ENCODE results near the gene DSCAML1.

Gene DSCAML1

DNA sequence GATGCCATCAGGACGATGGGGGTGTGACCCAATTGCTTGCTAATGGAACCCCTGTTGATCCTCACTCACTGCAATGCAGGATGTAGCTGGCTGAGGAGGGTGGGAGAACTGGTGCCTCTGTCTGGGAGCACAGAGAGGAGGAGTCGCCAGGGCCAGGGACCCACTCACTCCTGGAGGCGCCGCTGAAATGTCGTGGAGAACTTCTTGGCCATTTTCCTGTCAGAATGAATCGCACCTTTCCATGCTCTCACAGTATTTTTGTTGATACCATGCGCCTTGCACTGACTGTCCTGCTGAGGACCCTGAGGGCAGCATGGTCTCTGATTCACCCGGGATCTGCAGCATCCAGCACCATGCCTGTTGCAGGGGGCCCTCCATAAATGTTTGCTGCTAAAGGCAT is 211.4 kb downstream of the DSCAML1 start:
- Histone ChIP-seq H2AFZ (ENCODE audit: insufficient read depth, low read length, poor library complexity) (no peak overlapping the region), H4K91ac (ENCODE audit: low read depth, low read length) (no peak overlapping the region), H3K27ac (ENCODE audit: low read depth, low read length) (no peak overlapping the region), H3K79me1 (ENCODE audit: low read length) (no peaks in the 10 kb centered on the region), H3K23ac (ENCODE audit: low read length) (no peak overlapping the region), H4K12ac (ENCODE audit: low read depth, low read length) (no peak overlapping the region), H2BK120ac (ENCODE audit: insufficient read depth, low read length, poor library complexity) (no peak overlapping the region), H3K4me3 (ENCODE audit: low read depth, low read length) (no peak overlapping the region), H3K79me2 (ENCODE audit: control insufficient read depth, insufficient read depth, low read length, poor library complexity) (no peaks in the 10 kb centered on the region), H3K4me2 (ENCODE audit: low read length) (no peak overlapping the region), H3K27me3 (ENCODE audit: insufficient read depth, low read length) (no peaks in the 10 kb centered on the region), H3K4me1 (ENCODE audit: control insufficient read depth in 1 of 2, insufficient read depth in 2 of 2, low read length in 2 of 2) (no peaks in the 10 kb centered on the region), H3K36me3 (ENCODE audit: control insufficient read depth in 1 of 2, insufficient read depth in 2 of 2, low read length in 2 of 2) (no peaks in the 10 kb centered on the region), H3K4ac (ENCODE audit: low read depth, low read length) (no peak overlapping the region), H2AK5ac (ENCODE audit: low read length) (no peak overlapping the region), H4K8ac (ENCODE audit: low read depth, low read length) (no peak overlapping the region), H3K18ac (ENCODE audit: low read length) (no peak overlapping the region), H3K9me3 (ENCODE audit: insufficient read depth, low read depth, low read length) (no peaks in the 10 kb centered on the region), H2BK12ac (ENCODE audit: low read length) (no peak overlapping the region), H2BK5ac (ENCODE audit: low read depth, low read length, poor library complexity) (no peak overlapping the region), H3K9ac (ENCODE audit: low read length) (no peak overlapping the region), H3K14ac (ENCODE audit: low read length) (no peak overlapping the region)
- DNase-seq = no peak
- no CpG with 5 or more reads among the region's 8 CpGs for WGBS (ENCODE audit: extremely low coverage, insufficient coverage, insufficient read length)

GRCh38 chr11:117584056-117584830 is 212.8 kb downstream of the DSCAML1 start:
- no peaks in the 10 kb centered on the region for H3K9me3 ChIP-seq (ENCODE audit: insufficient read depth, low read depth, low read length)
- H2AFZ ChIP-seq (ENCODE audit: insufficient read depth, low read length, poor library complexity) = no peak overlapping the region
- no peak overlapping the region for H2BK120ac ChIP-seq (ENCODE audit: insufficient read depth, low read length, poor library complexity)
- DNase-seq = no peak
- no peak overlapping the region for H3K4me2 ChIP-seq (ENCODE audit: low read length)
- H2BK5ac ChIP-seq (ENCODE audit: low read depth, low read length, poor library complexity) = no peak overlapping the region
- no CpG with 5 or more reads among the region's 9 CpGs for WGBS (ENCODE audit: extremely low coverage, insufficient coverage, insufficient read length)
- H3K79me2 ChIP-seq (ENCODE audit: control insufficient read depth, insufficient read depth, low read length, poor library complexity) = no peaks in the 10 kb centered on the region
- no peak overlapping the region for H4K8ac ChIP-seq (ENCODE audit: low read depth, low read length)
- H3K36me3 ChIP-seq (ENCODE audit: control insufficient read depth in 1 of 2, insufficient read depth in 2 of 2, low read length in 2 of 2) = no peaks in the 10 kb centered on the region
- H3K79me1 ChIP-seq (ENCODE audit: low read length) = no peaks in the 10 kb centered on the region
- H3K9ac ChIP-seq (ENCODE audit: low read length) = no peak overlapping the region
- H3K14ac ChIP-seq (ENCODE audit: low read length) = no peak overlapping the region
- H3K18ac ChIP-seq (ENCODE audit: low read length) = no peak overlapping the region
- no peak overlapping the region for H4K91ac ChIP-seq (ENCODE audit: low read depth, low read length)
- no peak overlapping the region for H4K12ac ChIP-seq (ENCODE audit: low read depth, low read length)
- H3K23ac ChIP-seq (ENCODE audit: low read length) = no peak overlapping the region
- H2BK12ac ChIP-seq (ENCODE audit: low read length) = no peak overlapping the region
- no peak overlapping the region for H3K27ac ChIP-seq (ENCODE audit: low read depth, low read length)
- H3K27me3 ChIP-seq (ENCODE audit: insufficient read depth, low read length) = no peaks in the 10 kb centered on the region
- no peak overlapping the region for H3K4ac ChIP-seq (ENCODE audit: low read depth, low read length)
- no peaks in the 10 kb centered on the region for H3K4me1 ChIP-seq (ENCODE audit: control insufficient read depth in 1 of 2, insufficient read depth in 2 of 2, low read length in 2 of 2)
- no peak overlapping the region for H3K4me3 ChIP-seq (ENCODE audit: low read depth, low read length)
- no peak overlapping the region for H2AK5ac ChIP-seq (ENCODE audit: low read length)

DNA sequence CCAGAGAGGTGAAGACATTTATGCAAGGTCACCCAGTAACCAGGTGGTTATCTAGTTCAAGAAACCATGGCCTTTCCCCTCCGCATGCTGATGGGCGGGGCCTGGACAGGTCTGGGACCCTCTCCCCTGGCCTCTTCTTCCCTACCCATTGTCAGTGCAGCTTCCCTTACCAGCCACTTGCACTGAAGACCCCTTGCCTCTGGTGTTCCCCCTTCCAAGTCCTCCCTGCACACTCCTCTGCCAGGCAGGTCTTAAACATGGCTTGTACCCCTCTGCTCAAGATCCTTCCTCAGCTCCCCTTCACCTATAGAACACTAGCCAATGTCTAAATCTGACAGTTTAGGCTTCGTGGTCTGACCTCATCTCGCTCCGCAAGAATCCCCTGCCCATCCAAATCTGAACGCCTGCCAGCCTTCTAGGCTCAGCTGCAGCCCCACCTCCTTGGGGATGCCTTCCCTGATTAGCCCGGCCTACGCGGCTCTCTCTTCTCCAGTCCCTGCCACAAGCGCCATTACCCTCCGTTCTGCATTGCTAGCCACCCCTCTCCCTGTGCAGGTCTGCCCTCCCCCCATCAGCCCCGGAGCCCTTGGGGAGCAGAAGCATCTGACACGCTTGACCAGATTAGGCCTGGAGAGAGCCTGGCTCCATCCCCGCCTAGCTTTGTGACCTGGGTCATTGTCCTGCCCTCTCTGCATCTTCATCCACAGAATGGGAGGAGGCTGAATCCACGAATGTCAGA is 213.8 kb downstream of the DSCAML1 start:
- no peak for DNase-seq
- no peaks in the 10 kb centered on the region for H3K79me1 ChIP-seq (ENCODE audit: low read length)
- H2AK5ac ChIP-seq (ENCODE audit: low read length) = no peak overlapping the region
- no peak overlapping the region for H3K9ac ChIP-seq (ENCODE audit: low read length)
- H3K23ac ChIP-seq (ENCODE audit: low read length) = peak overlapping the region; percentile 21
- H3K14ac ChIP-seq (ENCODE audit: low read length) = no peak overlapping the region
- H4K8ac ChIP-seq (ENCODE audit: low read depth, low read length) = no peak overlapping the region
- WGBS (ENCODE audit: extremely low coverage, insufficient coverage, insufficient read length) = no CpG with 5 or more reads among the region's 15 CpGs
- H3K4me1 ChIP-seq (ENCODE audit: control insufficient read depth in 1 of 2, insufficient read depth in 2 of 2, low read length in 2 of 2) = no peaks in the 10 kb centered on the region
- H3K9me3 ChIP-seq (ENCODE audit: insufficient read depth, low read depth, low read length) = no peaks in the 10 kb centered on the region
- H2BK12ac ChIP-seq (ENCODE audit: low read length) = no peak overlapping the region
- H3K27ac ChIP-seq (ENCODE audit: low read depth, low read length) = no peak overlapping the region
- H2BK120ac ChIP-seq (ENCODE audit: insufficient read depth, low read length, poor library complexity) = no peak overlapping the region
- no peak overlapping the region for H3K4me3 ChIP-seq (ENCODE audit: low read depth, low read length)
- no peak overlapping the region for H3K18ac ChIP-seq (ENCODE audit: low read length)
- no peak overlapping the region for H2BK5ac ChIP-seq (ENCODE audit: low read depth, low read length, poor library complexity)
- no peak overlapping the region for H3K4ac ChIP-seq (ENCODE audit: low read depth, low read length)
- no peak overlapping the region for H2AFZ ChIP-seq (ENCODE audit: insufficient read depth, low read length, poor library complexity)
- H4K91ac ChIP-seq (ENCODE audit: low read depth, low read length) = no peak overlapping the region
- H3K79me2 ChIP-seq (ENCODE audit: control insufficient read depth, insufficient read depth, low read length, poor library complexity) = no peaks in the 10 kb centered on the region
- H3K27me3 ChIP-seq (ENCODE audit: insufficient read depth, low read length) = no peaks in the 10 kb centered on the region
- H3K36me3 ChIP-seq (ENCODE audit: control insufficient read depth in 1 of 2, insufficient read depth in 2 of 2, low read length in 2 of 2) = no peaks in the 10 kb centered on the region
- H4K12ac ChIP-seq (ENCODE audit: low read depth, low read length) = no peak overlapping the region
- H3K4me2 ChIP-seq (ENCODE audit: low read length) = no peak overlapping the region

DNA sequence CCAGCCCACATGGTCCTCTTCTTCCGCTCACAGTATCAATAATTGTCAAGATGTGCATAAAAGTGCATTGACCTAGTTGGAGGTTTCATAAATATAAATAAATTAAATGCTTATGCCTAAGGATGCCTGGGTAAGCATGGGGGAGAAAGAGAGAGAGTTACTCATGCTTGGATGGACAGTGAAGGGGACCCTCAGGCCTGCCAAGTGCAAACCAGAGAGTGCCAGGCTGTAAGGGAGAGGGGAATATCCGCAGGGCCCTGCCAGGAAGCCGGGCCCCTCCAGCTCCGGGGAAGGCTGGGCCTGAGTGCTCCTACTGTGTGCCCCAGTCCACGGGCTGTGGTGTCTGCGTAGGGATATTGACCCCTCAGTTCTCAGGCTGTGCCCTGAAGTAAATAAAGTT is 214.6 kb downstream of the DSCAML1 start:
- Histone ChIP-seq H3K4ac (ENCODE audit: low read depth, low read length) (no peak overlapping the region), H3K4me2 (ENCODE audit: low read length) (no peak overlapping the region), H3K79me2 (ENCODE audit: control insufficient read depth, insufficient read depth, low read length, poor library complexity) (no peaks in the 10 kb centered on the region), H3K27ac (ENCODE audit: low read depth, low read length) (no peak overlapping the region), H3K9me3 (ENCODE audit: insufficient read depth, low read depth, low read length) (no peaks in the 10 kb centered on the region), H2AFZ (ENCODE audit: insufficient read depth, low read length, poor library complexity) (no peak overlapping the region), H3K36me3 (ENCODE audit: control insufficient read depth in 1 of 2, insufficient read depth in 2 of 2, low read length in 2 of 2) (no peaks in the 10 kb centered on the region), H3K4me1 (ENCODE audit: control insufficient read depth in 1 of 2, insufficient read depth in 2 of 2, low read length in 2 of 2) (no peaks in the 10 kb centered on the region), H4K91ac (ENCODE audit: low read depth, low read length) (no peak overlapping the region), H2BK120ac (ENCODE audit: insufficient read depth, low read length, poor library complexity) (no peak overlapping the region), H2AK5ac (ENCODE audit: low read length) (no peak overlapping the region), H3K14ac (ENCODE audit: low read length) (no peak overlapping the region), H3K18ac (ENCODE audit: low read length) (no peak overlapping the region), H3K4me3 (ENCODE audit: low read depth, low read length) (no peak overlapping the region), H3K27me3 (ENCODE audit: insufficient read depth, low read length) (no peaks in the 10 kb centered on the region), H3K79me1 (ENCODE audit: low read length) (no peaks in the 10 kb centered on the region), H2BK12ac (ENCODE audit: low read length) (no peak overlapping the region), H2BK5ac (ENCODE audit: low read depth, low read length, poor library complexity) (no peak overlapping the region), H4K8ac (ENCODE audit: low read depth, low read length) (no peak overlapping the region), H3K9ac (ENCODE audit: low read length) (no peak overlapping the region), H3K23ac (ENCODE audit: low read length) (no peak overlapping the region), H4K12ac (ENCODE audit: low read depth, low read length) (no peak overlapping the region)
- no peak for DNase-seq
- no CpG with 5 or more reads among the region's 6 CpGs for WGBS (ENCODE audit: extremely low coverage, insufficient coverage, insufficient read length)
